Stimulated activated CD4-positive, alpha-beta T cell treated with anti-CD3 and anti-CD28 coated beads, Interleukin-2, amount 100 ng/mL, for 48 hours (primary cell): ENCODE results near the gene ATP5MC2.
"Not testable (repeated sequence)": the region's sequence is repeated elsewhere in the genome, so short reads cannot be mapped to it uniquely, and the experiment has no call there.

Experiments
- DNase-seq, 2 donors: peaks; one replicate each; pipeline ENCODE4 v3.0.0-alpha.2; 2020

ATP5MC2 gene

GRCh38 chr12:53675701-53676607 is at the start of gene ATP5MC2:
Gene ATP5MC2, minus strand, starts transcription at chr12:53676083. Its CDS starts 3,469 bp downstream, at chr12:53672614.
- peak; percentile 95 to 96 for DNase-seq

- no peak for DNase-seq
Measured at GRCh38 chr12:53722450-53723041, 46.7 kb upstream of the ATP5MC2 start.

- DNase-seq = no peak
Measured at GRCh38 chr12:53720946-53721345, 45.1 kb upstream of the ATP5MC2 start.

- DNase-seq = no peak
Measured at GRCh38 chr12:53719649-53720048, 43.8 kb upstream of the ATP5MC2 start.

- DNase-seq = not testable (repeated sequence)
Measured at GRCh38 chr12:53718567-53718966, 42.7 kb upstream of the ATP5MC2 start.

GRCh38 chr12:53717319-53717718 is 41.4 kb upstream of the ATP5MC2 start:
- DNase-seq = no peak

GRCh38 chr12:53714004-53714403 is 38.1 kb upstream of the ATP5MC2 start:
- no peak for DNase-seq

- no peak for DNase-seq
Measured at GRCh38 chr12:53713516-53713915, 37.6 kb upstream of the ATP5MC2 start.

GRCh38 chr12:53712059-53712643 is 36.3 kb upstream of the ATP5MC2 start:
- DNase-seq = no peak

GRCh38 chr12:53710091-53710490 is 34.2 kb upstream of the ATP5MC2 start:
- no peak for DNase-seq

- no peak for DNase-seq
Measured at GRCh38 chr12:53709671-53710070, 33.8 kb upstream of the ATP5MC2 start.

- DNase-seq = no peak
Measured at GRCh38 chr12:53706080-53706479, 30.2 kb upstream of the ATP5MC2 start.

- DNase-seq = no peak
Measured at GRCh38 chr12:53703756-53704155, 27.9 kb upstream of the ATP5MC2 start.

GRCh38 chr12:53701518-53702264 is 25.8 kb upstream of the ATP5MC2 start:
- DNase-seq = peak; percentile 72 to 75

GRCh38 chr12:53700567-53700966 is 24.7 kb upstream of the ATP5MC2 start:
- no peak for DNase-seq

GRCh38 chr12:53699678-53700025 is 23.8 kb upstream of the ATP5MC2 start:
- DNase-seq = no peak

- DNase-seq = no peak
Measured at GRCh38 chr12:53698948-53699677, 23.2 kb upstream of the ATP5MC2 start.

- no peak for DNase-seq
Measured at GRCh38 chr12:53696655-53697331, 20.9 kb upstream of the ATP5MC2 start.

GRCh38 chr12:53696285-53696654 is 20.4 kb upstream of the ATP5MC2 start:
- no peak for DNase-seq

- DNase-seq = peak; percentile 31 to 38
Measured at GRCh38 chr12:53695152-53696145, 19.6 kb upstream of the ATP5MC2 start.

- no peak for DNase-seq
Measured at GRCh38 chr12:53694756-53695151, 18.9 kb upstream of the ATP5MC2 start.
